Peyer's patch (tissue), 4 donors: Measurements from ENCODE around the gene HMGXB3. TPM values are rescaled to one million over a fixed set of nuclear protein-coding genes. Genes with fewer than 3 reads are reported as not detected.
A peak's percentile ranks its signal among the peaks of the same experiment; 100 is the strongest.

Experiments used
- DNase-seq, 3 donors: peaks; one replicate each; pipeline ENCODE4 v3.0.0-alpha.2; 2017 to 2019
- H3K27ac ChIP-seq, 4 donors: fragments of 200-600 bp; sonication (generic); one replicate each; pipeline ENCODE4 v1.5.1; 2016 to 2019
- H3K27me3 ChIP-seq, 2 donors: fragments of 200-600 bp; sonication (generic); one replicate each; pipeline ENCODE4 v1.5.1; 2019
- H3K36me3 ChIP-seq, 3 donors: fragments of 200-600 bp; sonication (generic); one replicate each; pipeline ENCODE4 v1.5.1; 2016 to 2019
- H3K4me1 ChIP-seq, 4 donors: fragments of 200-600 bp; sonication (generic); one replicate each; pipeline ENCODE4 v1.5.1; 2016 to 2019
- H3K4me3 ChIP-seq, 4 donors: fragments of 200-600 bp; sonication (generic); 1 replicate in 3 of 4; 2 replicates in 1 of 4; pipeline ENCODE4 v1.5.1; 2016 to 2019; ENCODE audit warnings: mild to moderate bottlenecking in 1 of 4
- H3K9me3 ChIP-seq, 4 donors: fragments of 200-600 bp; sonication (generic); one replicate each; pipeline ENCODE4 v1.5.1; 2016 to 2019; ENCODE audit warnings: mild to moderate bottlenecking in 1 of 4
- POLR2A ChIP-seq, 2 donors: fragments of 450-650 bp; IDR thresholded peaks; one replicate each; pipeline ENCODE4 v1.5.1; 2017; ENCODE audit warnings: antibody characterized with exemption in 2 of 2, mild to moderate bottlenecking in 2 of 2, moderate library complexity in 2 of 2
- total RNA-seq, 4 donors: library from RNA; depleted of rRNA; stranded (reverse); fragments of >200 nt; gene quantifications; one replicate each; pipeline ENCODE4 v1.1.0, GENCODE V29; 2016
- TF ChIP-seq, protein P1 (sequence below), 6 experiments: fragments of 450-650 bp in 4 of 6; fragments of 200-600 bp in 2 of 6; sonication (generic) in 1 of 6; IDR thresholded peaks; one replicate each; pipeline ENCODE4 v1.5.1; 2017 to 2019; ENCODE audit warnings: antibody characterized with exemption in 6 of 6, mild to moderate bottlenecking in 3 of 6, moderate library complexity in 1 of 6

HMGXB3 gene
- total RNA-seq, 4 donors from 2014 or later, result 24.3 to 45.0 (median 41.4) TPM

DNA sequence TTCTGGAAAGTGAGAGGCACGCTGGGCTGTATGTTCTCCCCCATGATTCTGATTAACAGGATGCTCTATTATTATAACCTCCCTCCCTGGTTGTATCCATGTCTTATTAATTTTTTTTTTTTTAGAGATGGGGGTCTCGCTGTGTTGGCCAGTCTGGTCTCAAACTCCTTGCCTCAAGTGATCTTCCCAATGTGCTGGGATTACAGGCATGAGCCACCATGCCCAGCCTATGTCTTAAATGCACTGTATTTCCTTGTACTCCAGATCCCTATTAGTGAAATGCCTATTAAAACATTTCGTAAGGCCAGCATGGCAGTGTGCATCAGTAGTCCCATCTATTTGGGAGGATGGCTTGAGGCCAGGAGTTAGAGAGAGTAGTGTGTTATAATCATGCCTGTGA is 7.1 kb upstream of the HMGXB3 start:
- no peak overlapping the region for H3K27ac ChIP-seq
- H3K36me3 ChIP-seq, result peaks cover 0 to 4% (median 0%) of the 10 kb centered on the region in 3 donors
- no peak for TF ChIP-seq POLR2A (IDR thresholded peaks at IDR 0.05)
- TF ChIP-seq, protein P1, sequence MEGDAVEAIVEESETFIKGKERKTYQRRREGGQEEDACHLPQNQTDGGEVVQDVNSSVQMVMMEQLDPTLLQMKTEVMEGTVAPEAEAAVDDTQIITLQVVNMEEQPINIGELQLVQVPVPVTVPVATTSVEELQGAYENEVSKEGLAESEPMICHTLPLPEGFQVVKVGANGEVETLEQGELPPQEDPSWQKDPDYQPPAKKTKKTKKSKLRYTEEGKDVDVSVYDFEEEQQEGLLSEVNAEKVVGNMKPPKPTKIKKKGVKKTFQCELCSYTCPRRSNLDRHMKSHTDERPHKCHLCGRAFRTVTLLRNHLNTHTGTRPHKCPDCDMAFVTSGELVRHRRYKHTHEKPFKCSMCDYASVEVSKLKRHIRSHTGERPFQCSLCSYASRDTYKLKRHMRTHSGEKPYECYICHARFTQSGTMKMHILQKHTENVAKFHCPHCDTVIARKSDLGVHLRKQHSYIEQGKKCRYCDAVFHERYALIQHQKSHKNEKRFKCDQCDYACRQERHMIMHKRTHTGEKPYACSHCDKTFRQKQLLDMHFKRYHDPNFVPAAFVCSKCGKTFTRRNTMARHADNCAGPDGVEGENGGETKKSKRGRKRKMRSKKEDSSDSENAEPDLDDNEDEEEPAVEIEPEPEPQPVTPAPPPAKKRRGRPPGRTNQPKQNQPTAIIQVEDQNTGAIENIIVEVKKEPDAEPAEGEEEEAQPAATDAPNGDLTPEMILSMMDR (IDR thresholded peaks at IDR 0.05), result no peak
- H3K27me3 ChIP-seq, result no peaks in the 10 kb centered on the region
- no peak overlapping the region for H3K4me3 ChIP-seq
- peaks cover 0 to 4% (median 0%) of the 10 kb centered on the region in 4 donors for H3K4me1 ChIP-seq
- no peaks in the 10 kb centered on the region for H3K9me3 ChIP-seq
- no peak for DNase-seq

DNA sequence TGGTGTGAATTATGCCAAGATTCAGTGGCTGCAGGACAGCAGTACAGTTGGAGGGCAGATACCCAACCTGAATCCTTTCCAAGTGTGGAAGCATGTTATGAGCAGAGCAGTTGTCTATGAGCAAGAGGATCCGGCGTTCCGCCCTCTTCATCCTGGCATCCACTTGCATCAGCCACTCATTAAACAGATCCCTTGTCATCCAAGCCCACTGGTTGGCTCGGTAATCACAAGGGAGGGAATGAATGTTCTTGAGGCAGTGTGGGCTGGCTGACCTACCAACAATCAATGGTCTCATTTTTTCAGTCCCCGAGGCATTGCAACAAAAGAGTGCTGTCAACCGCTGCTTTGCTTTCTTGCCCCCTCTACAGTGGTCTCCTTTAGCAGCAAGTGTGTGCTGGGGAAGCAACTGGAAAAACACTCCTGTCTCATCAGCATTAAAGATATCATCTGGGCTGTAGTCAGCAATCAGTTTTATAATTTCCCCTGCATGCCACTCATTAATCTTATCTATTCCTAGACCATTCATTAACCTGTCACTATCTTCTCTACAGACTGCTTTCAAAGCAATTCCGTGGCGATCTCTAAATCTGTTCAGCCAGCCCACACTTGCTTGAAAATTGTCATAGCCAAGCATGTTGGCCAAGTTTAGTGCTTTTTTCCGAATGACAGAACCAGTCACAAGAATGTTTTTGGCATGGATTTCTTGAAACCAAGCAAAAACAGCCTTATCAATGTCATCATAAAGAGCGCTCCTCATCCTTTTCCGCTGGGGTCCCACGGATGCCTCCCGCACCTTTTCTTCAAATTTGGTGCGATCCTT is 4.9 kb upstream of the HMGXB3 start:
- no peak overlapping the region for H3K27ac ChIP-seq
- H3K4me1 ChIP-seq, result peaks cover 0 to 6% (median 0%) of the 10 kb centered on the region in 4 donors
- no peak for DNase-seq

DNA sequence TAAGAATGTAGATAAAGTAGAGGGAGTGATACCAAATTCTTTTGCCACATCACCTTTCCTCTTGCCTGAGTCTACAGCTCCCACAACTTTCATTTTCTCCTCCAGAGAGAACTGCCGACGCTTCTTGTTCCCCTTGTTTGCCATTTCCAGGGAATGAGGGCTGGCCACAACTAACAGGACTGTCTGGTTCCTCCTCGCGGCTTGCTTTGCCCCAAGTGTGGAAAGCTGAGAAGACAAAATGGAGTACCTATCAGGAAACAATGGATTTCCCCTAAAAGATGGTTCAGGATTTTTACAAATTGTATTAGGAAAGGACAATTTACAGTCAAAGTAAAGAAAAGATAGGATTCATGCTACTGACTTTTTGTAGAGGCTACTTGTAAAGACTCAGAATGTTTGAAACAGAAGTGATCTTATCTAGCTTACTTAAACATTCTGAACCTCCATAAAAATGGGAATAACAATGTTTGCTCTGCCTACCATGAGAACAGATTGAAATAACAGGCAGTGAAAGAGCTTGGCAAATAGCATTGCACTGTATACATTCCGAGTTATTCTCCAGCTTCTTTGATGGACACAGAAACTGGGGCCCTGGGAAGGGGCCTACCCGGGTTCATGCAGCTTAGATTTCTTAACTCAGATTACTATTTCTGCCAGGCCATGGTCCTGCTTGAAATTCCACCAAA is 4.2 kb upstream of the HMGXB3 start:
- H3K27me3 ChIP-seq, result no peaks in the 10 kb centered on the region
- H3K36me3 ChIP-seq, result peaks cover 0 to 4% (median 0%) of the 10 kb centered on the region in 3 donors
- DNase-seq, result no peak
- TF ChIP-seq POLR2A (IDR thresholded peaks at IDR 0.05), result no peak
- TF ChIP-seq, protein P1 (IDR thresholded peaks at IDR 0.05), result no peak
- no peak overlapping the region for H3K4me3 ChIP-seq
- peaks cover 0 to 9% (median 0%) of the 10 kb centered on the region in 4 donors for H3K4me1 ChIP-seq
- no peak overlapping the region for H3K27ac ChIP-seq
- H3K9me3 ChIP-seq, result no peaks in the 10 kb centered on the region

More for the DNA sequence above, 4.9 kb upstream of the HMGXB3 start:
- Histone ChIP-seq H3K27me3 (no peaks in the 10 kb centered on the region), H3K4me3 (no peak overlapping the region), H3K36me3 (peaks cover 0 to 4% (median 0%) of the 10 kb centered on the region in 3 donors), H3K9me3 (no peaks in the 10 kb centered on the region)
- TF ChIP-seq, protein P1 (IDR thresholded peaks at IDR 0.05), result no peak
- TF ChIP-seq POLR2A (IDR thresholded peaks at IDR 0.05), result no peak

DNA sequence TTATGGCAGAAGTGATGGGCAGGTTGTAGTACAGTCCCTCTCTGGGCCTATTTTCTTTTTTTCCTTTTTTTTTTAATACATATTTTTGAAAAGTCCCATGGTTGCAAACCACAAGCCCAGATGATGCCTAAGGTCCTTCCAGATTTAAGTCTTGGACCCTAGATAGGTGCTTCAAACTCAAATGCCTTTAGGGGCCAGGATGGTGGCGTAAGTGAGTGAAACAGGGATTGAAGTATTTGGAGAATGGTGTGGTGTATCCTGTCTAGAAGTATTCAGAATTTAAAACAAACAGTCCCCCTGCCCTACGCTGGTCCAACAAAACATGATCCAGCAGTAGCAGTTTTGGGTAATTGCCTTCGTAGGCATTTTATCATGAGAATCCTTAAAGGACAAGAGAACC is 2.3 kb upstream of the HMGXB3 start:
- H3K4me1 ChIP-seq, result peaks cover 0 to 28% (median 0%) of the 10 kb centered on the region in 4 donors
- no peak for DNase-seq
- TF ChIP-seq, protein P1 (IDR thresholded peaks at IDR 0.05), result no peak
- TF ChIP-seq POLR2A (IDR thresholded peaks at IDR 0.05), result no peak
- no peak overlapping the region for H3K4me3 ChIP-seq
- H3K27ac ChIP-seq, result no peak overlapping the region
- H3K27me3 ChIP-seq, result no peaks in the 10 kb centered on the region
- no peaks in the 10 kb centered on the region for H3K9me3 ChIP-seq
- H3K36me3 ChIP-seq, result peaks cover 0 to 4% (median 0%) of the 10 kb centered on the region in 3 donors

DNA sequence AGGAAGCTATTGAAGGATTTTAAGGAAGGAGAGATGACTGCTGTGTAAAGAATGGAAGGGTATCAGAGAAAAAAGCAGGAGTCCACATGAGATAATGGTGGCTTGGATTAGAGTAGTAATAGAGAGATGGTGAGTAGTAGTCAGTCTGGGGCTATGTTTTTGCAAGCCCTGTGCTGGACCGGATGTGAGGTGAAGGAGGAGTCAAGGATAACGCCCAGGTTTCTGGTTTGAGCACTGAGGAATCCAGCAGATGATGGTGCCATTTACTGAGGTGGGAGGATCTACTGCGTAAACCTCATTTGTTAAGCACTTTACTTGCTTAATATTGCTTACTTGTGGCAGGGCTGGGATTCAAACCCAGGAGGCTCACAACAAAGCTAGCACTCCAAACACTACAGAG is 1.2 kb upstream of the HMGXB3 start:
- H3K4me3 ChIP-seq, result peak overlapping the region in 2 of 4 donors; percentile 91 to 98
- peak overlapping the region in 1 of 4 donors; percentile 94 for H3K27ac ChIP-seq
- H3K4me1 ChIP-seq, result peaks cover 0 to 28% (median 0%) of the 10 kb centered on the region in 4 donors
- no peaks in the 10 kb centered on the region for H3K9me3 ChIP-seq
- no peak for TF ChIP-seq POLR2A (IDR thresholded peaks at IDR 0.05)
- TF ChIP-seq, protein P1 (IDR thresholded peaks at IDR 0.05), result no peak
- H3K27me3 ChIP-seq, result no peaks in the 10 kb centered on the region
- no peak for DNase-seq
- H3K36me3 ChIP-seq, result peaks cover 0 to 4% (median 0%) of the 10 kb centered on the region in 3 donors
